Measurements from ENCODE around the gene GGCT.

DNA sequence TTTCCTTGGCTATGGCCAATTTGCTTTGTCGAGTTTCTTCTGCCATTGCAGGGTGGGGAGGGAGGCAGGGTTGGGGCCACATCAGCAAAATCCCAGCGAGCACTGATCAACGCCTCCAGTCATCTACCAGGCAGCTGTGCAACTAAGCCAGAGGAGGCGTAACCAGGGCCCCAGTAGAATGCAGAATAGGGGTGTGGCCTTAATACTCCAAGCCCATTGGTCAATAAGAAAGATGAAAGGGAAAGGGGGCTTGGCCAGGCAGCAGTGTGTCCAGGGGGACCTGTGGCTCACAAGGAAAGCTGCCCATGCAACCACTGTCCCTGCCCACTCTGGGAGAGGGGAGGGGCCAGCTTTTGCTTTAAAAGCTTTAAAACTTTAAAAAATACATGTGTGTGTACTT is 21.5 kb upstream of the GGCT start:
- TF ChIP-seq, protein P1, sequence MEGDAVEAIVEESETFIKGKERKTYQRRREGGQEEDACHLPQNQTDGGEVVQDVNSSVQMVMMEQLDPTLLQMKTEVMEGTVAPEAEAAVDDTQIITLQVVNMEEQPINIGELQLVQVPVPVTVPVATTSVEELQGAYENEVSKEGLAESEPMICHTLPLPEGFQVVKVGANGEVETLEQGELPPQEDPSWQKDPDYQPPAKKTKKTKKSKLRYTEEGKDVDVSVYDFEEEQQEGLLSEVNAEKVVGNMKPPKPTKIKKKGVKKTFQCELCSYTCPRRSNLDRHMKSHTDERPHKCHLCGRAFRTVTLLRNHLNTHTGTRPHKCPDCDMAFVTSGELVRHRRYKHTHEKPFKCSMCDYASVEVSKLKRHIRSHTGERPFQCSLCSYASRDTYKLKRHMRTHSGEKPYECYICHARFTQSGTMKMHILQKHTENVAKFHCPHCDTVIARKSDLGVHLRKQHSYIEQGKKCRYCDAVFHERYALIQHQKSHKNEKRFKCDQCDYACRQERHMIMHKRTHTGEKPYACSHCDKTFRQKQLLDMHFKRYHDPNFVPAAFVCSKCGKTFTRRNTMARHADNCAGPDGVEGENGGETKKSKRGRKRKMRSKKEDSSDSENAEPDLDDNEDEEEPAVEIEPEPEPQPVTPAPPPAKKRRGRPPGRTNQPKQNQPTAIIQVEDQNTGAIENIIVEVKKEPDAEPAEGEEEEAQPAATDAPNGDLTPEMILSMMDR (IDR thresholded peaks at IDR 0.05) = no peak
- TF ChIP-seq POLR2A (IDR thresholded peaks at IDR 0.05) = no peak

All from testis (tissue), 2 donors.